ENCODE measurements around the gene OPALIN. TPM values are rescaled to one million over a fixed set of nuclear protein-coding genes. Genes with fewer than 3 reads are reported as not detected.

The OPALIN gene
- total and polyA plus RNA-seq, 9 of the 15 experiments (the other 6 are each of a cell fraction or from before 2014, with no cell fraction given) = not detected

DNA sequence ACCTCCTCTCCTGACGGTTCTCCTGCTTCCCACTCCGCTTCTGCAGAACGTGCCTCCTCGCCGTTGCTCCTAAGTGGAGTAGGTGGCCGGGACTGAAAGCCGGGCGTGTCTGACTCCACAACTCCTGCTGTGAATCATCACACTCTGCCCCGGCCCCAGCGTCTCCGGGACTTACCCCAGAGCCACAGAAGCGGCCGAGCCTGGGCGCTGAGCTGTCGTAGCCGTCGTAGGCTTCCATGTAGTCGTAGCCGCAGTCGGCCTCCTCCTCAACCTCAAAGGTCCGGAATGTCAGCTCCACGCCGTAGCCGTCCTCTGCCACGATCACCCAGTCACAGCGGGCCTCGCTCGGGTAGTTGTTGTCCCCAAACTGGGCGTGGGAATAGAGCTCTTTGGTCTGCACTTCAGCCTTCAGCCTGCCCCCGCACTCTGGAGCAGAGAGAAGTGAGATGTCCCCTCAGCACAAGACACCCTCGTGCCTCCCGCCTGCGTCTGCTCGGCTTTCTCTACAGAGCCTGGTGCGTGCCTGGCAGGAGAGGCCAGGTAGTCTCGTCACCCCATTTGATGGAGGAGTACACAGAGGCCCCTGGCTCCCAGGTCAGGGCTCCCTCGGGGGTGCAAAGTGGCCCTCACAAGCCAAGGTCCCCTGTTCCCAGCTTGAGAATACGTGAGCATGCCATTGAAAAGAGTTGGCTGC is 11.2 kb upstream of the OPALIN start:
- no TSS peak for BruUV-seq (replicated peaks)
- Histone ChIP-seq H3K36me3 (ENCODE audit: control insufficient read depth, insufficient read depth, low read length) (no peaks in the 10 kb centered on the region), H3K9ac (ENCODE audit: insufficient read depth in 1 of 2, low read depth in 2 of 2, low read length in 2 of 2) (peak overlapping the region in 1 of 2 experiments; percentile 26; a peak in 1 of 4 replicates), H3K4me2 (ENCODE audit: insufficient read depth, low read length) (no peak overlapping the region), H3K79me2 (ENCODE audit: control insufficient read depth, insufficient read depth, low read length) (no peaks in the 10 kb centered on the region), H3K27me3 (ENCODE audit: control insufficient read depth in 2 of 2, insufficient read depth in 2 of 2, low read length in 2 of 2) (peaks cover 0 to 17% of the 10 kb centered on the region in 2 experiments; a peak in 2 of 5 replicates), H2AFZ (ENCODE audit: low read depth, low read length) (no peak overlapping the region), H3K9me3 (replicated peaks; ENCODE audit: control insufficient read depth, insufficient read depth, low read depth, low read length) (no peaks in the 10 kb centered on the region), H3K27ac (ENCODE audit: extremely low read depth, low read depth, low read length) (no peak overlapping the region), H3K4me3 (no peak overlapping the region), H3K4me1 (replicated peaks in 1 of 2; ENCODE audit: control insufficient read depth in 2 of 2, insufficient read depth in 2 of 2, low read length in 2 of 2) (peaks cover 0 to 12% of the 10 kb centered on the region in 2 experiments; a peak in 2 of 5 replicates), H4K20me1 (replicated peaks; ENCODE audit: control insufficient read depth, insufficient read depth, low read length) (0 out of 2 replicates have a peak, but pooled peaks cover 5% of the 10 kb centered on the region), H3K9me1 (ENCODE audit: control insufficient read depth, insufficient read depth, low read length) (no peaks in the 10 kb centered on the region)
- ChIA-PET POLR2A (no interaction called here), CTCF (ENCODE audit: low intra/inter-chr PET ratio) (no interaction called here)
- FAIRE-seq (no peak), ATAC-seq (peak; percentile 31; the same call in 2 of the 3 replicates), DNase-seq (ENCODE audit: extremely low read depth in 1 of 4, low spot score in 3 of 4) (peak in 1 of 4 experiments; percentile 5)
- intact Hi-C loops (cut with micrococcal nuclease) (loop anchor here (10.0 kb wide), 1 partner anchor 375 kb away; no protein-coding TSS in a partner anchor), in situ Hi-C loops (cut with MboI) (no loop called here)
- 22% methylated on average over 28 of the region's 38 CpGs for WGBS (ENCODE audit: insufficient coverage, low coverage, missing lambda C conversion rate)
- TF ChIP-seq, protein P1, sequence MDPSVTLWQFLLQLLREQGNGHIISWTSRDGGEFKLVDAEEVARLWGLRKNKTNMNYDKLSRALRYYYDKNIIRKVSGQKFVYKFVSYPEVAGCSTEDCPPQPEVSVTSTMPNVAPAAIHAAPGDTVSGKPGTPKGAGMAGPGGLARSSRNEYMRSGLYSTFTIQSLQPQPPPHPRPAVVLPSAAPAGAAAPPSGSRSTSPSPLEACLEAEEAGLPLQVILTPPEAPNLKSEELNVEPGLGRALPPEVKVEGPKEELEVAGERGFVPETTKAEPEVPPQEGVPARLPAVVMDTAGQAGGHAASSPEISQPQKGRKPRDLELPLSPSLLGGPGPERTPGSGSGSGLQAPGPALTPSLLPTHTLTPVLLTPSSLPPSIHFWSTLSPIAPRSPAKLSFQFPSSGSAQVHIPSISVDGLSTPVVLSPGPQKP (CRISPR knock-in tag; IDR thresholded peaks at IDR 0.05) = no peak
- TF ChIP-seq, protein P2, sequence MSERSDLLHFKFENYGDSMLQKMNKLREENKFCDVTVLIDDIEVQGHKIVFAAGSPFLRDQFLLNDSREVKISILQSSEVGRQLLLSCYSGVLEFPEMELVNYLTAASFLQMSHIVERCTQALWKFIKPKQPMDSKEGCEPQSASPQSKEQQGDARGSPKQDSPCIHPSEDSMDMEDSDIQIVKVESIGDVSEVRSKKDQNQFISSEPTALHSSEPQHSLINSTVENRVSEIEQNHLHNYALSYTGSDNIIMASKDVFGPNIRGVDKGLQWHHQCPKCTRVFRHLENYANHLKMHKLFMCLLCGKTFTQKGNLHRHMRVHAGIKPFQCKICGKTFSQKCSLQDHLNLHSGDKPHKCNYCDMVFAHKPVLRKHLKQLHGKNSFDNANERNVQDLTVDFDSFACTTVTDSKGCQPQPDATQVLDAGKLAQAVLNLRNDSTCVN (CRISPR knock-in tag; IDR thresholded peaks at IDR 0.05) = no peak
- TF ChIP-seq ILK (tag; IDR thresholded peaks at IDR 0.05; ENCODE audit: borderline replicate concordance, low read depth) (no peak), ZNF133 (CRISPR knock-in tag; IDR thresholded peaks at IDR 0.05) (no peak), KDM4B (IDR thresholded peaks at IDR 0.05; ENCODE audit: borderline replicate concordance in 2 of 2, low read depth in 1 of 2) (no peak), KDM2B (CRISPR knock-in tag; IDR thresholded peaks at IDR 0.05) (no peak), FOSL1 (tag; conservative IDR thresholded peaks at IDR 0.05) (no peak), SMAD3 (CRISPR knock-in tag; conservative IDR thresholded peaks at IDR 0.05) (no peak)
- TF ChIP-seq, protein P3, sequence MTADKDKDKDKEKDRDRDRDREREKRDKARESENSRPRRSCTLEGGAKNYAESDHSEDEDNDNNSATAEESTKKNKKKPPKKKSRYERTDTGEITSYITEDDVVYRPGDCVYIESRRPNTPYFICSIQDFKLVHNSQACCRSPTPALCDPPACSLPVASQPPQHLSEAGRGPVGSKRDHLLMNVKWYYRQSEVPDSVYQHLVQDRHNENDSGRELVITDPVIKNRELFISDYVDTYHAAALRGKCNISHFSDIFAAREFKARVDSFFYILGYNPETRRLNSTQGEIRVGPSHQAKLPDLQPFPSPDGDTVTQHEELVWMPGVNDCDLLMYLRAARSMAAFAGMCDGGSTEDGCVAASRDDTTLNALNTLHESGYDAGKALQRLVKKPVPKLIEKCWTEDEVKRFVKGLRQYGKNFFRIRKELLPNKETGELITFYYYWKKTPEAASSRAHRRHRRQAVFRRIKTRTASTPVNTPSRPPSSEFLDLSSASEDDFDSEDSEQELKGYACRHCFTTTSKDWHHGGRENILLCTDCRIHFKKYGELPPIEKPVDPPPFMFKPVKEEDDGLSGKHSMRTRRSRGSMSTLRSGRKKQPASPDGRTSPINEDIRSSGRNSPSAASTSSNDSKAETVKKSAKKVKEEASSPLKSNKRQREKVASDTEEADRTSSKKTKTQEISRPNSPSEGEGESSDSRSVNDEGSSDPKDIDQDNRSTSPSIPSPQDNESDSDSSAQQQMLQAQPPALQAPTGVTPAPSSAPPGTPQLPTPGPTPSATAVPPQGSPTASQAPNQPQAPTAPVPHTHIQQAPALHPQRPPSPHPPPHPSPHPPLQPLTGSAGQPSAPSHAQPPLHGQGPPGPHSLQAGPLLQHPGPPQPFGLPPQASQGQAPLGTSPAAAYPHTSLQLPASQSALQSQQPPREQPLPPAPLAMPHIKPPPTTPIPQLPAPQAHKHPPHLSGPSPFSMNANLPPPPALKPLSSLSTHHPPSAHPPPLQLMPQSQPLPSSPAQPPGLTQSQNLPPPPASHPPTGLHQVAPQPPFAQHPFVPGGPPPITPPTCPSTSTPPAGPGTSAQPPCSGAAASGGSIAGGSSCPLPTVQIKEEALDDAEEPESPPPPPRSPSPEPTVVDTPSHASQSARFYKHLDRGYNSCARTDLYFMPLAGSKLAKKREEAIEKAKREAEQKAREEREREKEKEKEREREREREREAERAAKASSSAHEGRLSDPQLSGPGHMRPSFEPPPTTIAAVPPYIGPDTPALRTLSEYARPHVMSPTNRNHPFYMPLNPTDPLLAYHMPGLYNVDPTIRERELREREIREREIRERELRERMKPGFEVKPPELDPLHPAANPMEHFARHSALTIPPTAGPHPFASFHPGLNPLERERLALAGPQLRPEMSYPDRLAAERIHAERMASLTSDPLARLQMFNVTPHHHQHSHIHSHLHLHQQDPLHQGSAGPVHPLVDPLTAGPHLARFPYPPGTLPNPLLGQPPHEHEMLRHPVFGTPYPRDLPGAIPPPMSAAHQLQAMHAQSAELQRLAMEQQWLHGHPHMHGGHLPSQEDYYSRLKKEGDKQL (CRISPR knock-in tag; IDR thresholded peaks at IDR 0.05; ENCODE audit: borderline replicate concordance) = no peak
- TF ChIP-seq, protein P4, sequence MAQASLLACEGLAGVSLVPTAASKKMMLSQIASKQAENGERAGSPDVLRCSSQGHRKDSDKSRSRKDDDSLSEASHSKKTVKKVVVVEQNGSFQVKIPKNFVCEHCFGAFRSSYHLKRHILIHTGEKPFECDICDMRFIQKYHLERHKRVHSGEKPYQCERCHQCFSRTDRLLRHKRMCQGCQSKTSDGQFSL (CRISPR knock-in tag; IDR thresholded peaks at IDR 0.05) = no peak
- TF ChIP-seq, protein P4 (tag; IDR thresholded peaks at IDR 0.05) = no peak

Measured in K562 (cell line).